OCI-LY3 (cell line): ENCODE measurements around the gene ARVCF.

Experiments
- EZH2phosphoT487 ChIP-seq: fragments of 200-600 bp; shearing (Covaris generic); IDR thresholded peaks from 2 replicates; pipeline ENCODE4 v1.6.1; 2018; ENCODE audit warnings: antibody characterized with exemption, mixed run types, low read depth
- TF ChIP-seq, protein P1 (sequence below): fragments of 200-600, 300-600 bp; sonication (generic); IDR thresholded peaks from 2 replicates; pipeline ENCODE4 v1.5.1; 2014; ENCODE audit warnings: antibody characterized with exemption, low read length, low read depth

DNA sequence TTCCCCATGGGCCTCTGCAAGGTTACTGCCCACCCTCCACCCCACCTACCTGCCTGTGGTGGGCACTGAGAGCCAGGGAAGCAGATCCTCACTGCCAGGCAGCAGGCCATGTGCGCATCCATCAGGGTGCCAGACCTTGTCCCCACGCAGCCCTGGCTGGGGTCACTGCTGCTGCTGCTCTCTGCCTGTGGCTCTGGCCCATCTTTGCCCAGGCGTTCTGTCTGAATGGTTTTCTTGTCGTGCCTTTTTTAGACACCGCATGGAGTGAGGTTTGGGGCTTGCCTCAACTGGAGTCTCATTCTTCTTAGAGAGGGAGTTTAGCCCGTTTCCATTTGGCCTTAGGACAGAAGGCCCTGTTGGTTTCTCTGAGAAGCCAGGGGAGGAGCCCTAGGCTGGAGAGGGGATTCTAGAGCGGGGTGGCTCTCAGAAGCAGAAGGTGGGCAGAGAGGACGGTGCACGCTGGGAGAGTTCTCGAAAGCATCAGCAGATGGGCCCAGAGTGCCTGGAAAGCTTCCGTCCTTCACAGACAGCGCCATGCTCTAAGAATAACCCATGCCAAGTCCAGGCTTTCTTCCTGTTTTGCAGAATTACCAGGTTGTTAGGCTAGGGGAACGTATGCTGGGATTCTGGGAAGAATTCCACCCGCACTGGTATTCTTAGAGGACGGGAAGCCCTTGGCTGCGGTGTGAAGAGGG is 12.4 kb upstream of the ARVCF start:
- TF ChIP-seq, protein P1, sequence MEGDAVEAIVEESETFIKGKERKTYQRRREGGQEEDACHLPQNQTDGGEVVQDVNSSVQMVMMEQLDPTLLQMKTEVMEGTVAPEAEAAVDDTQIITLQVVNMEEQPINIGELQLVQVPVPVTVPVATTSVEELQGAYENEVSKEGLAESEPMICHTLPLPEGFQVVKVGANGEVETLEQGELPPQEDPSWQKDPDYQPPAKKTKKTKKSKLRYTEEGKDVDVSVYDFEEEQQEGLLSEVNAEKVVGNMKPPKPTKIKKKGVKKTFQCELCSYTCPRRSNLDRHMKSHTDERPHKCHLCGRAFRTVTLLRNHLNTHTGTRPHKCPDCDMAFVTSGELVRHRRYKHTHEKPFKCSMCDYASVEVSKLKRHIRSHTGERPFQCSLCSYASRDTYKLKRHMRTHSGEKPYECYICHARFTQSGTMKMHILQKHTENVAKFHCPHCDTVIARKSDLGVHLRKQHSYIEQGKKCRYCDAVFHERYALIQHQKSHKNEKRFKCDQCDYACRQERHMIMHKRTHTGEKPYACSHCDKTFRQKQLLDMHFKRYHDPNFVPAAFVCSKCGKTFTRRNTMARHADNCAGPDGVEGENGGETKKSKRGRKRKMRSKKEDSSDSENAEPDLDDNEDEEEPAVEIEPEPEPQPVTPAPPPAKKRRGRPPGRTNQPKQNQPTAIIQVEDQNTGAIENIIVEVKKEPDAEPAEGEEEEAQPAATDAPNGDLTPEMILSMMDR: no peak
- TF ChIP-seq EZH2phosphoT487: no peak
